Activated CD8-positive, alpha-beta memory T cell treated with anti-CD3 and anti-CD28 coated beads for 24 hours (primary cell): Measurements from ENCODE around the gene LRRC23.
A peak's percentile ranks its signal among the peaks of the same experiment; 100 is the strongest.
"Not testable (repeated sequence)": the region's sequence is repeated elsewhere in the genome, so short reads cannot be mapped to it uniquely, and the experiment has no call there.

Experiments
- DNase-seq: peaks from one replicate; pipeline ENCODE4 v3.0.0-alpha.2; 2020

LRRC23 gene, protein sequence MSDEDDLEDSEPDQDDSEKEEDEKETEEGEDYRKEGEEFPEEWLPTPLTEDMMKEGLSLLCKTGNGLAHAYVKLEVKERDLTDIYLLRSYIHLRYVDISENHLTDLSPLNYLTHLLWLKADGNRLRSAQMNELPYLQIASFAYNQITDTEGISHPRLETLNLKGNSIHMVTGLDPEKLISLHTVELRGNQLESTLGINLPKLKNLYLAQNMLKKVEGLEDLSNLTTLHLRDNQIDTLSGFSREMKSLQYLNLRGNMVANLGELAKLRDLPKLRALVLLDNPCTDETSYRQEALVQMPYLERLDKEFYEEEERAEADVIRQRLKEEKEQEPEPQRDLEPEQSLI

DNA sequence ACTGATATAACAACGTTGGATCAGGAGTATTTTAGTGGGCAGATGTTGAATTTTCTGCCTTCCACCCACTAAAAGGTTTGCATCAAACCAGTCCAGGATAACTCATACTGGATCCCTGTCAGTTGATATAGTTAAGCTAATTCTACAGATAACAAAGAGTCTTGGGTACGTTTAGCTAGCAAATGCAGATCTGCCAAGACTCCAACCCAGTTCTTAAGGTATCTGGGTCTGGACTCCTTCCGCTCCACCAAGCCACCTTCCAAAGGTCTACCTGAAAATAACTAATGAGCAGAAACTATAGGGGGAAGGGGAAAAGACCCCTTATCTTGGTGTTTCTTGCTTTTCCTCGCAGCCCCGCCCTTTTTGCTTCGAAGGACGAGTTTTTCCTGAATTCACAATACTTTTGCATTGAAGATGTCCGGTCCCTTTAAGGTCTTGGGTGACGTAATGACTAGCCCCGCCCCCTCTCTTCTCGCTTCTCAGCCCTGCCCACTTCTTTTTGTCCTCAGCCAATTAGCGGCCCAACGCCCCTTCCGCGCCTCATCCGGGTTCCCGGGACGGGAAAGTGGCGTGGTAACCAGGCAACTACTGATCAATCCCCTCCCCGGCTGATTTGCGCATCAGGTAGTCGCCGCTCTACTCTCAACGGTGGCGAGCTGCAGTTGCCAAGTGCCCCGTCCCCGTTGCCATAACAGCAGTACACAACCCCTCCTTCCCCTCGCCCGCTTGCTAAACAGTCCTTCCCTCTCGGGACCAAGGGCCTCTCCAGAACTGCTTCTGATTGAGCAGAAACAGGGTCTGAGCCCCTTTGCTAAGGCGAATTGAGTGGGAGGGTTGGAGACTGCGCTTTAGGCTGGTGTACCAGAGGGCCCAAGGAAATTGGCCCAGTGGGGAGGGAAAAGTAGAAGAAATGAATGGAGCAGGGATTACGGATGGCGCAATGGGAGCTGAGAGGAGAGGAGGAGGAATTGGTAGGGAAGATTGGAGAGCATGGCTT is at the start of gene LRRC23:
Gene LRRC23, plus strand, starts transcription at position 543 of the 997 bp plus-strand sequence. CDS start 812 bp downstream, outside the sequence.
- peak; percentile 98 for DNase-seq

DNA sequence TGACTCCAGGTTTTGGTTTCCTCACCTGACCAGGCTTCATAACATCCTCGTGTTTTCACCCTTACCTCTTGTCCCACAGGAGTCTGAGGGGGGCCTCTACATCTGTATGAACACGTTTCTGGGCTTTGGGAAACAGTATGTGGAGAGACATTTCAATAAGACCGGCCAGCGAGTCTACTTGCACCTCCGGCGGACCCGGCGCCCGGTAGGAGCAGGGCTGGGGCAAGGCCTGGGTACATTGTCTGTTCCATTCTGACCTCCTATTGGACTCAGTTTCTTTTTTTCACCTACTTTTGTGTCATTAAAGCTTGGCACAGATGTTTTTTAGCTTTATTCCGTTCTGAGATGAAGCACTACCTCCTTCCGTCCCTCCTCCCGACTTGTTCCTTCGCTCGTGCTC is 49.3 kb upstream of the LRRC23 start:
- no peak for DNase-seq

DNA sequence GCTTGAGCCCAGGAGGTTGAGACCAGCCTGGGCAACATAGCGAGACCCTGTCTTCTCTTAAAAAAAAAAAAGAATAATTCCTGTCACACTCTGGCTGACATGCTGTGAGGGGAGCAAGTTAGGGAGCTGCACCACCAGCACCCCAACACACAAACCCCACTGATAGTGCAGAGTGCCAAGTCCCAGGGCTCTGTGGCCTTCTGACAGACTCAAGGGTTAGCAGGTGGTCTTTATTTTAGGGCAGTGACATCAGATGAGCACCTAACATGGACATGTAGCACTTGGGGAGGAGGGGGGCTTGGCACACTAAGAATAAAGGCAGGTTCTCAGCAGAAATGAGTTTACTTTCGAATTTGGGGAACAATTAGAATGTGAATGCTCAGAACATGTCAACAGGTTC is 45.8 kb upstream of the LRRC23 start:
- DNase-seq, result no peak

DNA sequence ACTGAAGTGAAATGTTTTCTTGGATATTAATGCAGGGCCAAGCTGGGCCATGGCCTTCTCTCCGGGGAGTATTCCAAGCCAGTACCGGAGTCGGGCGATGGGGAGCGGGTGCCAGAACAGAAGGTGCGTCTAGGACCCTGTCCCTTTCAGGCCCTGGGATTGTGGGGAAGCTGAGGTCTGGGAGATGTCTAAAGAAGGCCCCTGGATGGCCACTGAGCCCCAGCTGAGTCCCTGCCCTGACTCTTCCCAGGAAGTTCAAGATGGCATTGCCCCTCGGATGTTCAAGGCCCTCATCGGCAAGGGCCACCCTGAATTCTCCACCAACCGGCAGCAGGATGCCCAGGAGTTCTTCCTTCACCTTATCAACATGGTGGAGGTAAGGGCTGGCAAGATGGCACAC is 44.5 kb upstream of the LRRC23 start:
- no peak for DNase-seq

DNA sequence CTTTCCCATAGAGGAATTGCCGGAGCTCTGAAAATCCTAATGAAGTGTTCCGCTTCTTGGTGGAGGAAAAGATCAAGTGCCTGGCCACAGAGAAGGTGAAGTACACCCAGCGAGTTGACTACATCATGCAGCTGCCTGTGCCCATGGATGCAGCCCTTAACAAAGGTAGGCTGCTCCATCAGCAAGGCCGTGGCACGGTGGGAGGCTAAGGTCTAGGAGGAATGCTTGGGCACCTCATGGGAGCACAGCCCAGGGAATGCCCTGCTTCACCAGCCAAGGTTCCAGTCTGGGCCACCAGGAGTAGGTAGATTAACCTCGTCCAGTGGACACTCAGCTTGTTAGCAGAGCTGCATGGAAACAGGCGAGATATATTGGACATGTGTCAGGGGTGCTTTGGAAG is 43.7 kb upstream of the LRRC23 start:
- DNase-seq, result no peak

DNA sequence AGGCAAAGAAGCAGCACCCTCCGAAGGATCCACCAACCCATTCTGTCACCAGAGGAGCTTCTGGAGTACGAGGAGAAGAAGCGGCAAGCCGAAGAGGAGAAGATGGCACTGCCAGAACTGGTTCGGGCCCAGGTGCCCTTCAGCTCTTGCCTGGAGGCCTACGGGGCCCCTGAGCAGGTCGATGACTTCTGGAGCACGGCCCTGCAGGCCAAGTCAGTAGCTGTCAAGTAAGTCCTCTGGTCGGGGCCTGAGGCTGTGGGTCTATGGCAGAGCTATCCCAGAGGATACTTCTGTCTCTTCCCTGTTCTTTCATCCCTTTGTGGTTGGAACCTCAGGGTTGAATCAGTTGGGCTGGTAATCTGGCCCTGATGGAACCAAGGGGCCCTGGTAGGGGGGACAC is 43.2 kb upstream of the LRRC23 start:
- DNase-seq, result no peak

DNA sequence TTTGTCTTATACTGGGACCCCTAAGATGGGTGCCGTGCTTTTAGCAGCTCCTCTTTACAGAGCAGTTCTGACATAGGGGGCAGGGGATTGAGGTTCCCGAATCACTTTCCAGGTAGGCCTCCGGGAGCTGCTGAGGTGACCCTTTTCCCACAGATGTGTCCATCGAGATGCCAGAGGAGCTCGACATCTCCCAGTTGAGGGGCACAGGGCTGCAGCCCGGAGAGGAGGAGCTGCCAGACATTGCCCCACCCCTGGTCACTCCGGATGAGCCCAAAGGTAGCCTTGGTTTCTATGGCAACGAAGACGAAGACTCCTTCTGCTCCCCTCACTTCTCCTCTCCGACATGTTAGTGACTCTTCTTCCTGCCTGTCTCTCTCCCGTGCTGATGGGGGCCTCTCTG is 41.6 kb upstream of the LRRC23 start:
- DNase-seq, result no peak

DNA sequence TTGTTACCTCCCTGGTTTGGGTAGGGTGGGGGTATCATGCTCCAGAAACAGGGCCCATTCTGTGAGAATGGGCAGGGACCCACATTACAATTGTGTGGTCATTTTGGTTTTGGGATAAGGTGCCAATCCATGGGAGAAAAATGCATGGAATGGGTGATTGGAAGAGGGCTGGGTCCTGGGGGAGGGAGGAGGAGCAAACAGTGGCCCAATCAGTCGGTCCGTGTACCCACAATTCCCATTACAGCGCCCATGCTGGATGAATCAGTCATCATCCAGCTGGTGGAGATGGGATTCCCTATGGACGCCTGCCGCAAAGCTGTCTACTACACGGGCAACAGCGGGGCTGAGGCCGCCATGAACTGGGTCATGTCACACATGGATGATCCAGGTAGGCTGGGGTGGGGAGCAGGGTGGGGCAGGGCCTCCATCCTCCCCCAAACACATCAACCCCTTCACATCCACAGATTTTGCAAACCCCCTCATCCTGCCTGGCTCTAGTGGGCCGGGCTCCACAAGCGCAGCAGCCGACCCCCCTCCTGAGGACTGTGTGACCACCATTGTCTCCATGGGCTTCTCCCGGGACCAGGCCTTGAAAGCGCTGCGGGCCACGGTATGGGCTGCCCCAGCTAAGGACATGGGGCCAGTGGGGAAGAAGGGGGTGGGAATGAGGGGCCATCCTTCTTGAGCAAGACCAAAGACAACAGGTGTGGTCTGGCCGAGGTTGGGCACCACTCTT is 40.9 kb upstream of the LRRC23 start:
- DNase-seq, result no peak

DNA sequence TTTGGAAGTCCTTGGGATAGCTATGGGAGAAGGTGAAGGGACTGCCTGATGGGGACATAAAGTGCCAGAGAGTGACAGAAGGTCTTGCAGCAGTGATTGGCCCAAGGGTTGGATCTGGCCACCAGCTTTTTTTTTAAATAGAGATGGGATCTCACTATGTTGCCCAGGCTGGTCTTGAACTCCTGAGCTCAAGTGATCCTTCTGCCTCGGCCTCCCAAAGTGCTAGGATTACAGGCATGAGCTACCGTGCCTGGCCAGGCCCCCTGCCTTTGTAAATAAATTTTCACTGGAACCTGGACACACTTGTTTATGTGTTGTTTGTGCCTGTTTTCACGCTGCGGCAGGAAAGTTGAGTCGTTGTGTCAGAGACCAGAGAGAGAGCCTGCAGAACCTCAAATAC is 39.3 kb upstream of the LRRC23 start:
- not testable (repeated sequence) for DNase-seq

DNA sequence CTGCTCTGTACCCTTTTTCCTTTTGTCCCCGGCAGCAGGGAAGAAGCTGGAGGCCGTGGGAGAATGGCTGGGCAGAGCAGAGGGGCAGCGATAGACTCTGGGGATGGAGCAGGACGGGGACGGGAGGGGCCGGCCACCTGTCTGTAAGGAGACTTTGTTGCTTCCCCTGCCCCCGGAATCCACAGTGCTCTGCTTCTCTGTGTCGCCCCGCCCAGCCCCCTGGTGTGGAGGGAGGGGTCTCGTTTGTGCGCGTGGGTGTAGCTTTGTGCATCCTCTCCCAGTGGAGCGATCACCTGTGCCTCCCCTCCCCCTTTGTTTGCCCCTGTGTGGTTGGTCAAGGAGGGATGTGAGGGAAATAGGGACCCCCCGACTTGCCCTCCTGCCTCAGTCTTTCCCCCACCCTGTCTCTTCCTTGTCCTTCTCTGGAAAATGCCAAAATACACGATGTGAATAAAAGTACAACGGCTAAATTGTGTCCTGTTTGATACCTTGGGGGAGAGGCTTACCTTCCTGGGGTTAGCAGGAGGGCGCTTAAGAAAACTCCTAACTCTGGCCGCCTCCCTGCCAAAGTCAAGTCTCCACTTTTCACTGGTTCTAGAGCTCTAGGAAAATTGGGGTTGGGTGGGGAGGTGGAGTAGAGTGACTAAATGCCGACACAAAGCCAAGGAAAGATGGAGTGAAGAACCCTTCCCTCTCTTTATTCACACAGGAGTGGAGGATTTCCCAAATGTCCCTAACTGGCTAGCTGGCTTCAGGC is 38.3 kb upstream of the LRRC23 start:
- no peak for DNase-seq

DNA sequence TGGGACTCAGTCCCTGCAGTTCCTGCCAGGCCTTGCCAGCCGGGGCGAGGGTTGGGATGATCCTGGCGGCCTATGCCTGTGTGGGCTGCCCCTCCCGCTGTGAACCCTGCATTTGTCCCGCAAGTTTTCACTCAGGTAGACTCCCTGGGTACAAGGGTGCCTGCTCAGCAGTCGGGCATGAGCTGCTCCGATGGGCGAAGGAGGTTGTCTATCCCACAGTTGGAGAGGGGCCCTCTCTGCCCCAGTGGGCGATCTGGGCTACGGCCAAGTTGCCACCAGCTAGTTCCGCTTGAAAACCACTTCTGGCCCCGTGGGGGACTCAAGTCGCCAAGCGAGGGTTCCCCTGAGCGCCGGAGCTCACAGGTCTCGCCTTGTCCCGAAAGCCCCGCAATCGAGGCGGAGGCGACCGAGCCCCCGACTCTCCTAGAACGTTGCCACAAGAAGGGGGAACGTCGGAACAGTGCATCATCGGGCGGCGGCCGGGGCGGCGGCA is 37.7 kb upstream of the LRRC23 start:
- no peak for DNase-seq

DNA sequence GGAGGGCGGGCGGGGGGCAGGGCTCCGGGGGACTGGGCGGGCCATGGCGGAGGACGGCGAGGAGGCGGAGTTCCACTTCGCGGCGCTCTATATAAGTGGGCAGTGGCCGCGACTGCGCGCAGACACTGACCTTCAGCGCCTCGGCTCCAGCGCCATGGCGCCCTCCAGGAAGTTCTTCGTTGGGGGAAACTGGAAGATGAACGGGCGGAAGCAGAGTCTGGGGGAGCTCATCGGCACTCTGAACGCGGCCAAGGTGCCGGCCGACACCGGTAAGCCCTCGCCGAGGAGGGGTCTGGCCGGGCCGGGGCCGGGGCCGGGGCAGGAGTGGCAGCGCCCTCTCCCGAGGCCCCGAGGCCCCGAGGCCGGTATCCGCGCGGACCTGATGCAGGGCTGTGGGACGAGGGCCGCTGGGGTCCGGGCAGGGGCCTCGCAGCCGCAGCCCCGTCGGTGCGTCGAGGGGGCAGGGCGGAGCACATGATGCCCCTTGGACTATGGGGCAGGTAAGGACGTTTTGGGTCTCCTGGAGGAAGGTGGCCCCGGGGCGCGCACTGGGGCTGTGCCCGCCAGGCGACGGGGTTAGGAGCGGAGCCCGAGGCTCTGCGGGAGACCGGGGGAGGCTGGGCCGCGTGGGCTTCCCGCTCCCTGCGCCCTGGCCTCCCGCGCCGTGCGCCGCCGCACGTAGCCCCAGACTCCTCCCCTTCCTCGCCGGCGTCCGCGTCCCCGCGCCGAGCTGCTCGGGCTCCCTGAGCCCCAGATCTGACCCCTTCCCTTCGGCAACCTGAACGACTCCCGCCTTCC is 37.0 kb upstream of the LRRC23 start, which contains the start of gene TPI1:
Gene TPI1, plus strand, starts transcription at position 119 of the 798 bp plus-strand sequence. Its CDS starts 36 bp downstream, at position 155.
- peak; percentile 90 for DNase-seq

DNA sequence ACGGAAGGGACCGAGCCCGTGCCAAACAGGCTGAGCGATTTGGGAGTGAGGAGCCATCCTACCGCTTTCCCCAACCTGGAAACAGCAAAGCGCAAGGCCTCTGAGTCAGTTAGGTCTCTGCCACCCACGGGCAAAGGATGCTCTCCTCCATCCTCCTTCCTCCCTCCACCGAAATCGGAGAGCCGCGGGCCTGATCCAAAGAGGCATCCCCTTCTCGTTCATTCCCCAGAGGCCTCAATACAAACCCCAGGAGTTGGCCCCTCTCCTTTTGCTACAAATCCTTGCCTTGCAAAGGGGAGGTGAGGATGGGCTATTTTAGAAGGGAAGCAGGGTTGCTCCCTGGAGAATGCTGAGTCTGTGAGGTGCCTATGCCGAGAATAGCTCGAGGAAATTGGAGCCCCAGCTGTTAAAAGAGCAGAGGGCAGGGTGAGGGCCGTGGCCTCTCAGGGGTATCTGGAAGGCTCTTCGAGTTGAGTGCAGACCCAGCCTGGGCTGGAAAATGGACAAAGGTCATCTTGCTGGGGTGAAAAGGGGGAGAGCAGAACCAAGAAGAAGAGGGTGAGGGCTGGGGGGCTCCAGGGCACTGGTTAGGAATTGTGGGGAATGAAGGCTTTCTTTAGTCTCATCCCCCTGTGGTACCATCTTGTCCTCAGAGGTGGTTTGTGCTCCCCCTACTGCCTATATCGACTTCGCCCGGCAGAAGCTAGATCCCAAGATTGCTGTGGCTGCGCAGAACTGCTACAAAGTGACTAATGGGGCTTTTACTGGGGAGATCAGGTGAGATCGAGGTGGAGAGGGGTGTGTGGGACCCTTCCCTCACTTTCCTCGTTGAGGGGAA is 36.2 kb upstream of the LRRC23 start:
- peak; percentile 59 for DNase-seq

DNA sequence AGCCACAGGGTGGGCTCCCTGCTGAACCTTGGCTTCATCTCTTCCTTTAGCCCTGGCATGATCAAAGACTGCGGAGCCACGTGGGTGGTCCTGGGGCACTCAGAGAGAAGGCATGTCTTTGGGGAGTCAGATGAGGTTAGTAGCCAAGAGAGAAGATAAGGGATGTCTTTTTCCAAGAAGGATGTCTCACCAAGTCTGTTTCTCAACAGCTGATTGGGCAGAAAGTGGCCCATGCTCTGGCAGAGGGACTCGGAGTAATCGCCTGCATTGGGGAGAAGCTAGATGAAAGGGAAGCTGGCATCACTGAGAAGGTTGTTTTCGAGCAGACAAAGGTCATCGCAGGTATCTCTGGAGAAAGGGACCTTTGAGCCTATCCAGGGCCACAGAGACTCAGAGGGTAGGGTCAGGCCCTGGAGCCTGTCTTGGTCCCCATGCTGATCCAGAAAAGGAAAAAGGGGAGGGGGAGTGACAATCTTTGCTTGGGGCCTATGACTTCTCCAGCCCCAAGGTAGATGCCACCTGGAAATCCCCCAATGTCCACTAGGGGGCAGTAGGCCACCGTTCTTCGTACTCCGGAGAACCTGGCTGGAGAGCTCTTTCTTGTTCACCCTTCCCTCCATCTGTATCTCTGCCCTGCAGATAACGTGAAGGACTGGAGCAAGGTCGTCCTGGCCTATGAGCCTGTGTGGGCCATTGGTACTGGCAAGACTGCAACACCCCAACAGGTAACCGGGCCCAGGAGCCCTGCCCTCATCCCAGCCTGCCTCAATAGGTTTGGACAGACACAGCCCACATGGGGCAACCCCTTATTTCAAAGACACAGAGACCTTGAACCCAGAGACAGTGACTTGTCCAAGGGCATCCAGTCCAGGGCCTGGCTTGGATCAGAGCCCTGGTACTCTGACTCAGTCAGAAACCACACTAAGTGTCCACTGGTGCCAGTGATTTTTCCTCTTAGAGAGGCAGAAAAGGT is 35.3 kb upstream of the LRRC23 start:
- DNase-seq, result peak; percentile 91

DNA sequence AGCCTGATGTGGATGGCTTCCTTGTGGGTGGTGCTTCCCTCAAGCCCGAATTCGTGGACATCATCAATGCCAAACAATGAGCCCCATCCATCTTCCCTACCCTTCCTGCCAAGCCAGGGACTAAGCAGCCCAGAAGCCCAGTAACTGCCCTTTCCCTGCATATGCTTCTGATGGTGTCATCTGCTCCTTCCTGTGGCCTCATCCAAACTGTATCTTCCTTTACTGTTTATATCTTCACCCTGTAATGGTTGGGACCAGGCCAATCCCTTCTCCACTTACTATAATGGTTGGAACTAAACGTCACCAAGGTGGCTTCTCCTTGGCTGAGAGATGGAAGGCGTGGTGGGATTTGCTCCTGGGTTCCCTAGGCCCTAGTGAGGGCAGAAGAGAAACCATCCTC is 34.3 kb upstream of the LRRC23 start:
- DNase-seq, result not testable (repeated sequence)

DNA sequence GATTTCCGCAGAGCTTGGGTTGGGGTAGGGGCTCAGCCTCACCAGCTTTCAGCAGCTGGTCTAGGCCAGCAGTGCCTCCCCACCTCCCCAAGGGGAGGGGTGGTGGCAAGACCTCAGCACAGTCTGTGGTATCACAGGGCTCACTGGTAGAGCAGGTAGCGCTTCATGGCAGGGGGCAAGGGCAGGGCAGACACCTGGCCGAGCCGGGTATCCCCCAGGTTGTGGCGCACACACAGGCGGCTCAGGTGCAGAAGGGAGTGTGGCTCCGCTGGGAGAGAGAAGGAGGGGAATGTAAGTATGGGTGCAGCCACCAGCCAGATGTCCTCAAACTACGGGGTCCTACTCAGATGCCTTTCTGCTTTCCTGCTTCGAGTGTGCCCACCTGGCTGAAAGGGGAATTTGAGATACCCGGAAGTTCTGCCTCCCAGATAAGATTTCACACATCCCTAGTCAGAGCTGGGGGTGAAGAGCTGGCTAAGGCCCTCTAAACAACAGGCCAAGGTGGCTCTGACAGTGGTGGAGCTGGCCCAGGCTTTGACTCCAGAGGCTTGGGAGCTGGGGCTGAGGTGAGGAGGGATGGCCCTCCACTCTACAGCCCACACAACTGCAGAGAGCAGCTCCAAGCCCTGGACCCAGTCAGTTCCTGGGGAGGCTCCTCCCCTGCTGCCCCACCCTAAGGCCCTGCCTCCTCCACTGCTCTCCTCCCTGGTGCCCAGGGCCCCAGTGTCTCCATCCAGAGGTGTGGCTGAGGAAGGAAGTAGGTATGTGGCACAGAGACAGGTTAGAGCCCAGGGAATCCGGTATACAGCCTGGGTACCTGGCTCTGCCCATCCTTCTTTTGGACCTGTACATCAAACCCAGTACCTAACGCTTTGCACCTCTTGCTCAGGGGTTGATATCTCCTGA is 33.3 kb upstream of the LRRC23 start:
- peak; percentile 77 for DNase-seq
